ENCODE results near the gene EPHA2. TPM values are rescaled to one million over a fixed set of nuclear protein-coding genes. Genes with fewer than 3 reads are reported as not detected.
A peak's percentile ranks its signal among the peaks of the same experiment; 100 is the strongest.

Gene EPHA2
- total and polyA plus RNA-seq, 11 donors = 5.6 to 34.7 (median 14.6) TPM

DNA sequence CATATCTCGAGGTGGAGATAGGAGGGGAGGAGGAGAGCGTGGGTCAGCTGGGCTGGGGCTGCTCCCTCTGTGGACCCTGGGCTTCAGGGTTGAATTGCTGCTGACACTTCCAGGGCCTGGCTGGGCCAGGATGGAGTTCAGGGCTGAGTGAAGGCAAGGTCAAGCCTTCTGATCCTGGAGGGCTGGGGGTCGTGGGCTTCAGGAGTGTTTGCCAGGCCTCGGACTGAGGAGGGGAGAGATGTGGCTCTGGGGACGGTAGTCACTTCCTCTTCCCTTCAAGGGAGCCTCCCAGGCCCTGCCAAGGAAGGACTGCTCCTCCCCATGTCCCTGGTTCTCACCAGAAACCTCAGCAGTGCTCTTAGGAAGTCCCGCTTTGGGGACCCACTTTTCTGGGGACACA lies 70.3 kb downstream of the EPHA2 start:
- intact Hi-C loops (cut with DNase I) = loop anchor here in 2 of 10 donors (5.0 kb wide), 2 partner anchors 37 to 52 kb away; no protein-coding TSS in a partner anchor
- no peaks in the 10 kb centered on the region for H3K36me3 ChIP-seq
- ATAC-seq (peak in 1 of 4 donors; percentile 32), DNase-seq (no peak)
- TF ChIP-seq, protein P1, sequence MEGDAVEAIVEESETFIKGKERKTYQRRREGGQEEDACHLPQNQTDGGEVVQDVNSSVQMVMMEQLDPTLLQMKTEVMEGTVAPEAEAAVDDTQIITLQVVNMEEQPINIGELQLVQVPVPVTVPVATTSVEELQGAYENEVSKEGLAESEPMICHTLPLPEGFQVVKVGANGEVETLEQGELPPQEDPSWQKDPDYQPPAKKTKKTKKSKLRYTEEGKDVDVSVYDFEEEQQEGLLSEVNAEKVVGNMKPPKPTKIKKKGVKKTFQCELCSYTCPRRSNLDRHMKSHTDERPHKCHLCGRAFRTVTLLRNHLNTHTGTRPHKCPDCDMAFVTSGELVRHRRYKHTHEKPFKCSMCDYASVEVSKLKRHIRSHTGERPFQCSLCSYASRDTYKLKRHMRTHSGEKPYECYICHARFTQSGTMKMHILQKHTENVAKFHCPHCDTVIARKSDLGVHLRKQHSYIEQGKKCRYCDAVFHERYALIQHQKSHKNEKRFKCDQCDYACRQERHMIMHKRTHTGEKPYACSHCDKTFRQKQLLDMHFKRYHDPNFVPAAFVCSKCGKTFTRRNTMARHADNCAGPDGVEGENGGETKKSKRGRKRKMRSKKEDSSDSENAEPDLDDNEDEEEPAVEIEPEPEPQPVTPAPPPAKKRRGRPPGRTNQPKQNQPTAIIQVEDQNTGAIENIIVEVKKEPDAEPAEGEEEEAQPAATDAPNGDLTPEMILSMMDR (IDR thresholded peaks at IDR 0.05) = no peak
- TF ChIP-seq POLR2A (IDR thresholded peaks at IDR 0.05) = no peak
- no peaks in the 10 kb centered on the region for H3K27me3 ChIP-seq
- no peak overlapping the region for H3K4me3 ChIP-seq
- peaks cover 0 to 40% (median 12%) of the 10 kb centered on the region in 12 donors for H3K4me1 ChIP-seq
- 59 to 71% (median 63%) methylated on average over 4 to 6 of the region's 6 CpGs for WGBS, 4 donors
- H3K9me3 ChIP-seq = no peaks in the 10 kb centered on the region
- H3K27ac ChIP-seq = no peak overlapping the region

DNA sequence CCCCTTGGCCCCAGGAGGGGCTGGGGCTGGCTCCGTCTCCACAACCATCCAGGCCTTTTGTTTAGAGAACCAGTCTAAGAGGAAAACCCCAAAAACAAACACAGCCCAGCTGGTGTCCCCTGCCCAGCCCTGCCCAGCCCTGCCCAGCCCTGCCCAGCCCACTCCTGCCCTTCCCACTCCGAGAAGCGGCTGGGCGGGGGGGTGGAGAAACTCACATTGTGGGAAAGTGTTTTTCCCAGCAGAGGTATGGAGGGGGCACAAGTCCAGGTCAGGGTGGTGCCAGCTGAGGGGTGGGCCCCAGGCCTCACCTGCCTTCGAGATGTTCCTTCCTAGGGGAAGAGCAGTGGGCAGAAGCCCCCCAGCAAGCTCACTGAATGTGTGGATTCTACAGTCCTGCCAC lies 72.4 kb downstream of the EPHA2 start:
- ATAC-seq = no peak
- TF ChIP-seq POLR2A (IDR thresholded peaks at IDR 0.05) = no peak
- TF ChIP-seq, protein P1 (IDR thresholded peaks at IDR 0.05) = no peak
- no peaks in the 10 kb centered on the region for H3K27me3 ChIP-seq
- no peak overlapping the region for H3K4me3 ChIP-seq
- H3K4me1 ChIP-seq = peaks cover 0 to 39% (median 17%) of the 10 kb centered on the region in 12 donors
- no peak for DNase-seq
- no peak overlapping the region for H3K27ac ChIP-seq
- H3K9me3 ChIP-seq = no peaks in the 10 kb centered on the region
- H3K36me3 ChIP-seq = no peaks in the 10 kb centered on the region
- 89 to 95% (median 95%) methylated on average over 5 of the region's 5 CpGs for WGBS, 4 donors
- intact Hi-C loops (cut with DNase I) = loop anchor here in 9 of 10 donors (2.0 to 5.0 kb wide), 7 partner anchors 64 to 279 kb away; partner anchors contain the start of gene CPLANE2 (in 1 of the 9)

DNA sequence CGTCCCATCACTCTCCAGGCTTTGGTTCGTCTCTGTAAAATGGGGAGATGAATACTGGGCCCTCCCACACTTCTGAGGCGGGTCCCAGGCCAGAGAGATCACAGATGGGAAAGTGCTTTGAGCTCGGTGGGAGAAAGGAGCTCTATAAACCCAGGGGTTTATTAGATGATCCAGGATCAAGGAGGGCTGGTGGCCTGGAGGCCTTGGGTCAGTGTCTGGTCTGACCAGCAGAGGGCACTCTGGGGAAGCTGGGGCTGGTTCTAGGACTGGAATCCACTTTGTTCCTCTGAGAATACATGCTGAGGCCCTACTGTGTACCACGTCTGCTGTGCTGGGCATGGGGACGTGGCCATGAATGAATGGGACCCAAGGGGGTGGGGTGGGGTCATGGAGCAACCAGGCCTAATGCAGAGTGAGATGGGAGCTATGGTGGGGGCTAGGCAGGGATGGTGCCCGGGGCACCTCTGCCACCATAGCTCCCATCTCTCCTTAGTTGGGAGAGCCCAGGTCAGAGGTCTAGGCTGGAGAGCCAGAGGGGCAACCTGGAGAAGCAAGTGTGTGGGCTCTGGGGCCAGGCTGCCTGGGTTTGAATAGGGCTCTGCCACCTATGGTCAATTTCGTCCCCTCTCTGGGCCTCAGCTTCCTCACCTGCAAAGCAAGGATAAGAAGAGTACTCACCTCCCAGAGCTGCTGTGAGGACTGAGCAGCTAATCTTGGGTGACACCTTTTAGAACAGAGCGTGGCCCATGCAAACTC lies 73.4 kb downstream of the EPHA2 start:
- H3K36me3 ChIP-seq = no peaks in the 10 kb centered on the region
- H3K4me1 ChIP-seq = peaks cover 0 to 32% (median 12%) of the 10 kb centered on the region in 12 donors
- DNase-seq (peak; percentile 62 to 84 (median 68)), ATAC-seq (peak in 3 of 4 donors; percentile 50 to 59 (median 55))
- no peak overlapping the region for H3K4me3 ChIP-seq
- no peaks in the 10 kb centered on the region for H3K27me3 ChIP-seq
- no peaks in the 10 kb centered on the region for H3K9me3 ChIP-seq
- 61 to 72% (median 68%) methylated on average over 9 of the region's 9 CpGs for WGBS, 4 donors
- TF ChIP-seq POLR2A (IDR thresholded peaks at IDR 0.05) = no peak
- TF ChIP-seq, protein P1 (IDR thresholded peaks at IDR 0.05) = peak; percentile 79 to 92 (median 89)
- intact Hi-C loops (cut with DNase I) = loop anchor here (1.0 to 5.0 kb wide), 9 partner anchors 65 to 280 kb away; partner anchors contain the start of gene CPLANE2 (in 1 of the 10)
- peak overlapping the region in 3 of 12 donors; percentile 4 to 22 (median 12) for H3K27ac ChIP-seq

DNA sequence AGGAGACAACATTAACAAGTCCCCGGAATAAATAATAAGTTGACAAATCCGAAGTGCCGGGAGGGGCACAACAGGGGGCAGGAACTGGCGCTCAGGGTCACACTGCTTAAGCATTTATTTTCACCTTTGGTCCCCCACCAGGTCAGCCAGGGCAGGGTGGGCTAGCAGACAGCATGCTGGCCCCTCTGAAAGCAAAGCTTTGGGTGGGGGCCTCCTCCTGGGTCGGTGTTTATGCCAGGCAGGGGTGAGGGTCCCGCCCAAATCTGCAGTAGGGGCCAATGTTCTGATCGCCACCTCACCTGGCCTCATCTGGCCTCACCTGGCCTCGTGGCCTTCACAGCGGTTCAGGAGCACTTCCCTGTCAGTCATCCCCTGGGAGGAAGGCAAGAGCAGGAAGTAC lies 74.2 kb downstream of the EPHA2 start:
- Histone ChIP-seq H3K4me1 (peaks cover 0 to 36% (median 17%) of the 10 kb centered on the region in 12 donors), H3K36me3 (no peaks in the 10 kb centered on the region), H3K27me3 (no peaks in the 10 kb centered on the region), H3K9me3 (no peaks in the 10 kb centered on the region), H3K27ac (peak overlapping the region in 1 of 12 donors; percentile 22), H3K4me3 (no peak overlapping the region)
- TF ChIP-seq POLR2A (IDR thresholded peaks at IDR 0.05) = no peak
- TF ChIP-seq, protein P1 (IDR thresholded peaks at IDR 0.05) = no peak
- WGBS, 4 donors = 74 to 83% (median 78%) methylated on average over 4 to 9 of the region's 9 CpGs
- ATAC-seq (no peak), DNase-seq (no peak)
- intact Hi-C loops (cut with DNase I) = loop anchor here (1.0 to 5.0 kb wide), 10 partner anchors 66 to 281 kb away; partner anchors contain the start of gene CPLANE2 (in 1 of the 10)
